OCI-LY1 (cell line): ENCODE results near the gene POLR2E.

Experiments
- CTCF ChIP-seq: fragments of 200-600 bp; sonication (generic), shearing (Covaris generic); IDR thresholded peaks from 2 replicates; pipeline ENCODE4 v1.5.1; 2017; ENCODE audit warnings: mild to moderate bottlenecking, antibody characterized with exemption, low read length, moderate library complexity, mixed read lengths
- EZH2 ChIP-seq: fragments of 200-600 bp; sonication (generic), shearing (Covaris generic); IDR thresholded peaks from 2 replicates; pipeline ENCODE4 v1.8.0; 2017; ENCODE audit warnings: borderline replicate concordance, mixed run types, mild to moderate bottlenecking, antibody characterized with exemption, low read length, moderate library complexity, mixed read lengths

DNA sequence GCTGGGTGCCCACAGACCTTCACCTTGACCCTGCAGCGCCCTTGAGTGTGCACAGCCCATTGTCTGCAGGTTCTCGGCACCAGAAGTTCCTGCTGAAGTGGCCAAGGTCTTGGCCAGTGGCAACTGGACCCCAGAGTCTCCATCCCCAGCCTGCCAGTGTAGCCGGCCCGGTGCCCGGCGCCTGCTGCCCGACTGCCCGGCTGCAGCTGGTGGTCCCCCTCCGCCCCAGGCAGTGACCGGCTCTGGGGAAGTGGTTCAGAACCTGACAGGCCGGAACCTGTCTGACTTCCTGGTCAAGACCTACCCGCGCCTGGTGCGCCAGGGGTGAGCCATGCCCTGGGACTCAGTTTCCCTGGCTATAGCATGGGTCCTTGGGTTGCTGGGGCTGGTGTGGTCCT, 40.1 kb downstream of the POLR2E start:
- TF ChIP-seq CTCF = no peak
- TF ChIP-seq EZH2 = no peak
